ENCODE data around the gene TSPAN32. TPM values are rescaled to one million over a fixed set of nuclear protein-coding genes. Genes with fewer than 3 reads are reported as not detected.

The TSPAN32 gene
- polyA plus RNA-seq, 2 of the 4 experiments (the other 2 are of a cell fraction), result not detected

- CTCF ChIA-PET, result interaction anchor here (3.5 kb wide), 1 partner anchor 133 kb away, joined by 15 read pairs; no protein-coding TSS in a partner anchor
These were observed 14.7 kb upstream of the TSPAN32 start for GRCh38 chr11:2287091-2287490.

GRCh38 chr11:2289350-2289749 is 12.5 kb upstream of the TSPAN32 start:
- ATAC-seq (no peak), FAIRE-seq (no peak), DNase-seq (ENCODE audit: low read depth in 1 of 2, low spot score in 1 of 2) (no peak)
- ChIA-PET CTCF (interaction anchor here (0.6 to 3.5 kb wide), 5 partner anchors 9 to 131 kb away, joined by 3 to 15 read pairs (median 6); no protein-coding TSS in a partner anchor), POLR2A (no interaction called here)
- Histone ChIP-seq H3K9me3 (no peaks in the 10 kb centered on the region), H3K4me1 (no peaks in the 10 kb centered on the region), H3K4me3 (no peak overlapping the region), H3K4me2 (no peak overlapping the region), H3K27ac (no peak overlapping the region)
- WGBS (ENCODE audit: missing lambda C conversion rate), result 54% methylated on average over 6 of the region's 6 CpGs
- TF ChIP-seq EHF (CRISPR knock-in tag; IDR thresholded peaks at IDR 0.05) (no peak), TFCP2L1 (CRISPR knock-in tag; IDR thresholded peaks at IDR 0.05) (no peak), HOXA7 (CRISPR knock-in tag; IDR thresholded peaks at IDR 0.05) (no peak), BCL3 (IDR thresholded peaks at IDR 0.05) (no peak), FOXS1 (CRISPR knock-in tag; IDR thresholded peaks at IDR 0.05) (no peak), PBX3 (IDR thresholded peaks at IDR 0.05) (no peak)

More at GRCh38 chr11:2287091-2287490, 14.7 kb upstream of the TSPAN32 start:
- POLR2A ChIA-PET, result no interaction called here
- ATAC-seq (no peak), FAIRE-seq (no peak), DNase-seq (ENCODE audit: low read depth in 1 of 2, low spot score in 1 of 2) (no peak)
- 39% methylated on average over 14 of the region's 16 CpGs for WGBS (ENCODE audit: missing lambda C conversion rate)
- Histone ChIP-seq H3K27ac (no peak overlapping the region), H3K4me2 (no peak overlapping the region), H3K4me1 (no peaks in the 10 kb centered on the region), H3K4me3 (no peak overlapping the region), H3K9me3 (peaks cover 11% of the 10 kb centered on the region; the same call in 1 of the 3 replicates)
- TF ChIP-seq HOXB13 (CRISPR knock-in tag; IDR thresholded peaks at IDR 0.05; ENCODE audit: low read depth) (no peak), PHF8 (IDR thresholded peaks at IDR 0.05; ENCODE audit: borderline replicate concordance, low read depth) (no peak), ESRRA (IDR thresholded peaks at IDR 0.05; ENCODE audit: borderline replicate concordance, low read length) (no peak), MYC (IDR thresholded peaks at IDR 0.05; ENCODE audit: borderline replicate concordance, low read length) (no peak), CTCF (IDR thresholded peaks at IDR 0.05) (no peak), CHD2 (IDR thresholded peaks at IDR 0.05; ENCODE audit: low read length, partially characterized antibody) (no peak), ZFP36 (IDR thresholded peaks at IDR 0.05; ENCODE audit: borderline replicate concordance, partially characterized antibody) (no peak)

GRCh38 chr11:2289859-2290258 is 12.0 kb upstream of the TSPAN32 start:
- FAIRE-seq, result no peak
- WGBS (ENCODE audit: missing lambda C conversion rate), result 67% methylated on average over 10 of the region's 10 CpGs
- no peak overlapping the region for H3K4me2 ChIP-seq
- ChIA-PET POLR2A (no interaction called here), CTCF (interaction anchor here (0.8 to 3.5 kb wide), 5 partner anchors 9 to 130 kb away, joined by 3 to 15 read pairs (median 9); no protein-coding TSS in a partner anchor)
- no peak for ATAC-seq
- no peaks in the 10 kb centered on the region for H3K9me3 ChIP-seq
- H3K4me1 ChIP-seq, result no peaks in the 10 kb centered on the region
- no peak overlapping the region for H3K27ac ChIP-seq
- H3K4me3 ChIP-seq, result no peak overlapping the region
- DNase-seq (ENCODE audit: low read depth in 1 of 2, low spot score in 1 of 2), result no peak
- TF ChIP-seq RAD21 (conservative IDR thresholded peaks at IDR 0.05 in 1 of 2, IDR thresholded peaks at IDR 0.05 in 1 of 2) (no peak), CTCF (IDR thresholded peaks at IDR 0.05) (no peak), EP300 (IDR thresholded peaks at IDR 0.05) (no peak), TP53 (CRISPR knock-in tag; IDR thresholded peaks at IDR 0.05) (no peak), RNF2 (IDR thresholded peaks at IDR 0.05; ENCODE audit: borderline replicate concordance, low read depth) (no peak), EHF (CRISPR knock-in tag; IDR thresholded peaks at IDR 0.05) (no peak), FOXS1 (CRISPR knock-in tag; IDR thresholded peaks at IDR 0.05) (no peak), ZNF302 (CRISPR knock-in tag; IDR thresholded peaks at IDR 0.05) (no peak), RCOR1 (IDR thresholded peaks at IDR 0.05; ENCODE audit: low read depth, low read length) (no peak), NPAS2 (CRISPR knock-in tag; IDR thresholded peaks at IDR 0.05; ENCODE audit: borderline replicate concordance) (no peak), MYC (IDR thresholded peaks at IDR 0.05; ENCODE audit: borderline replicate concordance, low read length) (no peak), E2F6 (IDR thresholded peaks at IDR 0.05; ENCODE audit: borderline replicate concordance, low read depth) (no peak), ZSCAN20 (CRISPR knock-in tag; IDR thresholded peaks at IDR 0.05) (no peak), MAZ (IDR thresholded peaks at IDR 0.05; ENCODE audit: borderline replicate concordance, low read depth, low read length) (no peak), CBX2 (IDR thresholded peaks at IDR 0.05; ENCODE audit: borderline replicate concordance, low read depth) (no peak), USF2 (IDR thresholded peaks at IDR 0.05) (no peak)

Measured in A549 (cell line).